Glutamatergic neuron (in vitro differentiated cells): ENCODE data around the gene NSUN6. TPM values are rescaled to one million over a fixed set of nuclear protein-coding genes. Genes with fewer than 3 reads are reported as not detected.

Source experiments
- DNase-seq: peaks from one replicate; pipeline ENCODE4 v3.0.0; 2022
- H3K27ac Mint-ChIP-seq: one replicate; pipeline ENCODE4 v1.8.0; 2020; ENCODE audit warnings: mild to moderate bottlenecking, mixed read lengths, inconsistent platforms; ENCODE audit not compliant: unreplicated experiment
- H3K27me3 Mint-ChIP-seq: one replicate; pipeline ENCODE4 v1.8.0; 2020; ENCODE audit warnings: mild to moderate bottlenecking, moderate library complexity, mixed read lengths, inconsistent platforms; ENCODE audit not compliant: unreplicated experiment
- H3K36me3 Mint-ChIP-seq: one replicate; pipeline ENCODE4 v1.8.0; 2020; ENCODE audit warnings: mild to moderate bottlenecking, mixed read lengths, inconsistent platforms; ENCODE audit not compliant: unreplicated experiment
- H3K4me1 Mint-ChIP-seq: one replicate; pipeline ENCODE4 v1.8.0; 2020; ENCODE audit warnings: mild to moderate bottlenecking, low read depth, mixed read lengths, inconsistent platforms; ENCODE audit not compliant: unreplicated experiment
- H3K4me3 Mint-ChIP-seq: one replicate; pipeline ENCODE4 v1.8.0; 2020; ENCODE audit warnings: mild to moderate bottlenecking, mixed read lengths, inconsistent platforms; ENCODE audit not compliant: unreplicated experiment
- H3K9me3 Mint-ChIP-seq: one replicate; pipeline ENCODE4 v1.8.0; 2020; ENCODE audit warnings: mild to moderate bottlenecking, moderate library complexity, mixed read lengths, inconsistent platforms; ENCODE audit not compliant: unreplicated experiment
- total RNA-seq: library from RNA; stranded (reverse); fragmentation: NEBNext Ultra II Directional; extraction: Animal tissue kit (Norgen Biotek cat#: 25700); gene quantifications from one replicate; pipeline ENCODE4 v1.2.1, GENCODE V29; 2021; ENCODE audit not compliant: unreplicated experiment
- TF ChIP-seq, protein P1 (sequence below): fragments of 200-600 bp; sonication (generic); IDR thresholded peaks from one replicate; pipeline ENCODE4 v1.5.0; 2021; ENCODE audit not compliant: partially characterized antibody, unreplicated experiment

Gene NSUN6
- total RNA-seq, 1 donor from 2014 or later = 20.7 TPM

DNA sequence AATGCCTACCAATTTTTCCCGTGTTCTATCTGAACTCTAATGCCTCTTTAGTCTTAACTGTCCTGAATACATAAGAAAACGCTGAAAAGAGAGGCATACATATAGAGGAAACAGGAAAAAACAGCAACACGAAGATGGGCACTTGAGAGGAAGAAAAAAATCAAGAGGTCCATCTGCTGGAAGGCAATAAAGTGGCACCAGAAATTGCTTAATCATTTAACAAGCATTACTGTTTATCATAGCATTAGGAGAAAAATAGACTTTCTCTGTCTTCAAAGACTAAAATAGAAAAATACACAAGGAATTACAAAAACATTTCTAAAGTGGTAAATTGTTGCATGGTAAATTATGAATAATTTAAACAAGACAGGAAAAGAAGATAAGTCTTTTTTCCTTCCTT, 35.0 kb downstream of the NSUN6 start:
- TF ChIP-seq, protein P1, sequence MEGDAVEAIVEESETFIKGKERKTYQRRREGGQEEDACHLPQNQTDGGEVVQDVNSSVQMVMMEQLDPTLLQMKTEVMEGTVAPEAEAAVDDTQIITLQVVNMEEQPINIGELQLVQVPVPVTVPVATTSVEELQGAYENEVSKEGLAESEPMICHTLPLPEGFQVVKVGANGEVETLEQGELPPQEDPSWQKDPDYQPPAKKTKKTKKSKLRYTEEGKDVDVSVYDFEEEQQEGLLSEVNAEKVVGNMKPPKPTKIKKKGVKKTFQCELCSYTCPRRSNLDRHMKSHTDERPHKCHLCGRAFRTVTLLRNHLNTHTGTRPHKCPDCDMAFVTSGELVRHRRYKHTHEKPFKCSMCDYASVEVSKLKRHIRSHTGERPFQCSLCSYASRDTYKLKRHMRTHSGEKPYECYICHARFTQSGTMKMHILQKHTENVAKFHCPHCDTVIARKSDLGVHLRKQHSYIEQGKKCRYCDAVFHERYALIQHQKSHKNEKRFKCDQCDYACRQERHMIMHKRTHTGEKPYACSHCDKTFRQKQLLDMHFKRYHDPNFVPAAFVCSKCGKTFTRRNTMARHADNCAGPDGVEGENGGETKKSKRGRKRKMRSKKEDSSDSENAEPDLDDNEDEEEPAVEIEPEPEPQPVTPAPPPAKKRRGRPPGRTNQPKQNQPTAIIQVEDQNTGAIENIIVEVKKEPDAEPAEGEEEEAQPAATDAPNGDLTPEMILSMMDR = no peak
- Mint-ChIP-seq H3K4me1 (no peaks in the 10 kb centered on the region), H3K9me3 (no peaks in the 10 kb centered on the region), H3K27me3 (peaks cover 2% of the 10 kb centered on the region), H3K27ac (no peak overlapping the region), H3K4me3 (no peak overlapping the region), H3K36me3 (no peaks in the 10 kb centered on the region)
- DNase-seq = no peak

DNA sequence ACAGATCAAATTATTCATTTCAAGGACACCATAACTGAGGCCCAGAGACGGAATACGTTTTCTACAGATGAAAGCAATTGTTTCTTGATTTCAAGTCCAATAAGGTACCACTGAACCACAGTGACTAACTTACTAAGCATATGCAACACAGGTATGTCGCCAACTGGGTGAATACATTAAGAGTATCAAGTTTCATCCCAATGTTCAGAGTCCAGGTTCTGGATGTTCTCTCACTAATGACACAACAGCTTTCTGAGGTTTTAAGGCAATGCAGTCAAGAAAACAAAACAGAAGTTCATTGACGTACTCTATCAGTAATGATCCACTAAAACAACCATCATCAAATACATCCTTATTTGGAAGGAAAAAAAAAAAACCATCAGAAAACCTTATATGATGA, 35.8 kb downstream of the NSUN6 start:
- TF ChIP-seq, protein P1 = no peak
- Mint-ChIP-seq H3K36me3 (no peaks in the 10 kb centered on the region), H3K9me3 (no peaks in the 10 kb centered on the region), H3K27ac (no peak overlapping the region), H3K4me3 (no peak overlapping the region), H3K4me1 (no peaks in the 10 kb centered on the region), H3K27me3 (peaks cover 2% of the 10 kb centered on the region)
- no peak for DNase-seq

DNA sequence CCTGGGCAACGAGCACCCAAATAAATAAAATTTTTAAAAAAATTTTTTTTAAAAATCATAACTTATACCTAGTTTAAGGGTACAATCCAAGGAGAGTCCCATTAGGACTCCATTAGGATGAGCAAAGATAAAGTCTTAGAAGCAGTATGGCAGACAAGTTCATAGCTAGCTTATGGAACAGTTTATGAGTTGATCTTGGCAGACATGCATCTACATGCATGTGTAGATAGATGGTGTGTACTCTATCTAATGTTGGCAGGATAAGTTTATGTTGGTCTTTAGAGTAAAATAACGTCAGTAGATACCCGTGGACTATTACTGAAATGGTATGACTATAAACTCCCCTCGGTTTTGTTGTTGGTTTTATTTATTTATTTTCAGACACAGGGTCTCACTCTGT, 40.2 kb downstream of the NSUN6 start:
- no peak overlapping the region for H3K27ac Mint-ChIP-seq
- H3K4me1 Mint-ChIP-seq = peaks cover 2% of the 10 kb centered on the region
- DNase-seq = no peak
- TF ChIP-seq, protein P1 = no peak
- H3K36me3 Mint-ChIP-seq = no peaks in the 10 kb centered on the region
- no peak overlapping the region for H3K4me3 Mint-ChIP-seq
- no peaks in the 10 kb centered on the region for H3K9me3 Mint-ChIP-seq
- H3K27me3 Mint-ChIP-seq = no peaks in the 10 kb centered on the region

DNA sequence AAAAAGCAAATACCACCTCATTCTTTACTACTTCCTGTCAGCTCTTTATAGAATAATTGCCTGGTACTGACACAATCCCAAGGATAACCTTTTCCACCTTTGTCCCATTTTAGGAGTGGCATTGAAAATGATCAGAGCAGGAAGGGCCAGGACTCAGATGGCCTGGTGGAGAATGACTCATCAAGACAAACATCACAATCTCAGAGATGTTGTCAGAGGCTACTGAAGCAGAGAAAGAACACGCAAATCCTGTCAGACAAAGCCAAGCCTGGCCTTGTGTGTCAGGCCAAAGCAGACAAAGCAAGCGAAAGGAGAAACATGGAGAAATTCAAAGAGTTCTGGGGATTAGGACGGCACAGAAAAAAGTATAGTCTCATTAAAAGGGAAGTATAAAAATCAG, 40.9 kb downstream of the NSUN6 start:
- TF ChIP-seq, protein P1 = no peak
- DNase-seq = no peak
- Mint-ChIP-seq H3K4me3 (no peak overlapping the region), H3K9me3 (no peaks in the 10 kb centered on the region), H3K36me3 (no peaks in the 10 kb centered on the region), H3K27ac (no peak overlapping the region), H3K4me1 (peaks cover 2% of the 10 kb centered on the region), H3K27me3 (no peaks in the 10 kb centered on the region)

DNA sequence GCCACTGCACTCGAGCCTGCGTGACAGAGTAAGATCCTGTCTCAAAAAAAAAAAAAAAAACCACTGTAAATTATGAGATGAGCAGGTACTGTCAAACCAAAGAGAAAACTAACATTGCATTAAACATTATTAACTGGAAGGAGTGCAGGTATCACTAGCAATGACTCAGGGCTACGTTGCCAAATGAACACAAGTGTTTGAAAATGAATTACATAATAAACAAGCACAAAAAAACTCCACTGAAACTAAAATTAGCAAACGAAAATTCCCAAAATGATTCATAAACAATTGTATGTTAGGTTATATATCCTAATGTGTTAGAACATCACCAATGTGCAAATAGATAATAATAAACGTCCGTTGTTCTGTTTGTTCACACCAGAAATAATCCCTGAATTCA, 42.8 kb downstream of the NSUN6 start:
- Mint-ChIP-seq H3K27ac (no peak overlapping the region), H3K4me3 (no peak overlapping the region), H3K4me1 (peaks cover 2% of the 10 kb centered on the region), H3K27me3 (no peaks in the 10 kb centered on the region), H3K36me3 (no peaks in the 10 kb centered on the region), H3K9me3 (no peaks in the 10 kb centered on the region)
- no peak for DNase-seq
- TF ChIP-seq, protein P1 = no peak
